ENCODE measurements around the gene TOP3A.
"Not testable (repeated sequence)": the region's sequence is repeated elsewhere in the genome, so short reads cannot be mapped to it uniquely, and the experiment has no call there.

Gene TOP3A, protein sequence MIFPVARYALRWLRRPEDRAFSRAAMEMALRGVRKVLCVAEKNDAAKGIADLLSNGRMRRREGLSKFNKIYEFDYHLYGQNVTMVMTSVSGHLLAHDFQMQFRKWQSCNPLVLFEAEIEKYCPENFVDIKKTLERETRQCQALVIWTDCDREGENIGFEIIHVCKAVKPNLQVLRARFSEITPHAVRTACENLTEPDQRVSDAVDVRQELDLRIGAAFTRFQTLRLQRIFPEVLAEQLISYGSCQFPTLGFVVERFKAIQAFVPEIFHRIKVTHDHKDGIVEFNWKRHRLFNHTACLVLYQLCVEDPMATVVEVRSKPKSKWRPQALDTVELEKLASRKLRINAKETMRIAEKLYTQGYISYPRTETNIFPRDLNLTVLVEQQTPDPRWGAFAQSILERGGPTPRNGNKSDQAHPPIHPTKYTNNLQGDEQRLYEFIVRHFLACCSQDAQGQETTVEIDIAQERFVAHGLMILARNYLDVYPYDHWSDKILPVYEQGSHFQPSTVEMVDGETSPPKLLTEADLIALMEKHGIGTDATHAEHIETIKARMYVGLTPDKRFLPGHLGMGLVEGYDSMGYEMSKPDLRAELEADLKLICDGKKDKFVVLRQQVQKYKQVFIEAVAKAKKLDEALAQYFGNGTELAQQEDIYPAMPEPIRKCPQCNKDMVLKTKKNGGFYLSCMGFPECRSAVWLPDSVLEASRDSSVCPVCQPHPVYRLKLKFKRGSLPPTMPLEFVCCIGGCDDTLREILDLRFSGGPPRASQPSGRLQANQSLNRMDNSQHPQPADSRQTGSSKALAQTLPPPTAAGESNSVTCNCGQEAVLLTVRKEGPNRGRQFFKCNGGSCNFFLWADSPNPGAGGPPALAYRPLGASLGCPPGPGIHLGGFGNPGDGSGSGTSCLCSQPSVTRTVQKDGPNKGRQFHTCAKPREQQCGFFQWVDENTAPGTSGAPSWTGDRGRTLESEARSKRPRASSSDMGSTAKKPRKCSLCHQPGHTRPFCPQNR

DNA sequence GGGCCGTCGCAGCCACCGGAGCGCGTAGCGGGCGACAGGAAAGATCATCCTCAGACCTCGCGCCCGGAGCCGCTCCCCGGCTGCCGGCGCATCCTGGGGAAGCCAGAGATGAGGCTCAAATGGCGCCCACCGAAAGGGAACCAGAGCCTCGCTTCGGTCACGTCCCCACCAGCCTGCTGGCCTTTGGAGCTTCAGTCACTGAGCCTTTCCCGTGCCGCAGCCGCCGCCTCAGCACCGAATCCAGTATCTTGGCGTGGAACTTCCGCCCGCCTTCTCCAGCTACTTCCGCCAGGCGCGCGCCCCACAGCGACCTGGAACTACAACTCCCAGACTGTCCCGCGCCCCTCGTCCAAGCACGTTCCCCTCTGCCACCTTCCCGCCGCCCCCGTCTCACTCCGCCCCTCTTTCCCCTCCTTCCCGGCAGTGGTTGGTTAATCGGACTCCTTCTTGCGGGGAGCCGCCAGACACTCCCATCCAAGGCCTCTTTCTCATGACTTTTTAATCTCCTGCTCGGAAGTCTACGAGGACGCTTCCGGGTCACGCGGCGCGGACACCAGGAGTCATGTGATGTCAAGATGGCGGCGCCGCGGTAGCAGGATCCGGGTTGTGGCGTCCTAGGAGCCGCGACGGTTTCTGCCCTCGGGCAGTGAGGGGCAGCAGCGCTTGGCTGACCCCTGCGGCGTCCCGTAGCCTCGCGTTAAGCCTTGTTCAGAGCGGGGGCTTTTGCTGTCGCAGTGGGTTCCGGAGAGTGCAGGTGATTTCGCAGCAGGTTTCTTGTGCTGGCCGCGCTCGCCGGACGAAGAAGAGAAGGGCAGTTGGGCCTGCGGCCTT is at the start of gene TOP3A, which contains the start of gene SMCR8:
Gene TOP3A, minus strand, starts transcription at position 264 of the 831 bp plus-strand sequence. Its CDS starts 216 bp downstream, at position 48.
Gene SMCR8, plus strand, starts transcription at position 563 of the 831 bp plus-strand sequence. CDS start 497 bp downstream, outside the sequence.
- peak; percentile 91 to 97 for DNase-seq (ENCODE audit: extremely low read depth in 1 of 2, low read depth in 1 of 2)

- DNase-seq (ENCODE audit: extremely low read depth in 1 of 2, low read depth in 1 of 2), result no peak
Observed at GRCh38 chr17:18364166-18364565, 49.4 kb upstream of the TOP3A start.

- peak; percentile 88 to 89 for DNase-seq (ENCODE audit: extremely low read depth in 1 of 2, low read depth in 1 of 2)
Observed at GRCh38 chr17:18363101-18364049, 48.6 kb upstream of the TOP3A start, which contains the start of gene SHMT1. TSS of gene SHMT1 (minus strand) at chr17:18363550. CDS start at chr17:18355981, 7,569 bp downstream.

- DNase-seq (ENCODE audit: extremely low read depth in 1 of 2, low read depth in 1 of 2), result no peak
Observed at GRCh38 chr17:18362698-18363100, 47.9 kb upstream of the TOP3A start.

GRCh38 chr17:18361837-18362697 is 47.3 kb upstream of the TOP3A start:
- DNase-seq (ENCODE audit: extremely low read depth in 1 of 2, low read depth in 1 of 2), result no peak

DNA sequence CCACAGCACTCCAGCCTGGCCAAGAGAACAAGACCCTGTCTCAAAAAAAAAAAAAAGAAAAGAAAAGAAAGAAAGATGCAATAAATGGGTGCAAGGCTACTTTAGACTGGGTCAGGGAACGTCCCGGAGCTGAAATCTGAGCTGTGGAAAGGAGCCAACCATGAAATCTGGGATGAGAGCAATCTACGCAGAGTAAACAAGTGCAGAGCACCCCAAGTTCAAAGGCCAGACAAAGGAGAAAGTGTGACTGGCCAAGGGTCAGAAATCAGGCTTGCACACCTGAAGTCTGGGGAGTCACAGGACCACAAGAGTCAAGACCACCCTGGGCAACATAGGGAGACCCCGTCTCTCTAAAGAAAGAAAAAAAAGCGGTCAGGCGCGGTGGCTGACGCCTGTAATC is 45.7 kb upstream of the TOP3A start:
- no peak for DNase-seq (ENCODE audit: extremely low read depth in 1 of 2, low read depth in 1 of 2)

- no peak for DNase-seq (ENCODE audit: extremely low read depth in 1 of 2, low read depth in 1 of 2)
Observed at GRCh38 chr17:18356624-18357023, 41.8 kb upstream of the TOP3A start.

GRCh38 chr17:18353541-18353940 is 38.7 kb upstream of the TOP3A start:
- DNase-seq (ENCODE audit: extremely low read depth in 1 of 2, low read depth in 1 of 2), result no peak

DNA sequence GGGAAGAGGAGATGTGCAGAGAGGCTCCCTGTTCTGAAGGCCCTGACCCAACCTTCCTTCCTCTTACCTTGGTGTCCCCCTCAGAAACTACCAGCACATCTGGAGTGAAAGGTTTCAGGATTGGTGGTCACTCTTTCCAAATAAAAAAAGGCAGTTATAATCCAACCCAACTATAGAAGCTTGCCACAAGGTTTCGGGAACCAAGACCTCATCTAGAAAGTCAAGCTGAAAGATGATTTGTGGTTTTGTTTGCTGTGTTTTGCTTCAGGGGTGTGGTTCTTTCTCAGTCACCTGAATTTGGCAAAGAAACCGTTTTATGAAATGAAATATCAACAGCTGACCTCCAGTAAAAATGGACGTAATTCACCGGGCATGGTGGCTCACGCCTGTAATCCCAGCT is 29.2 kb upstream of the TOP3A start:
- DNase-seq (ENCODE audit: extremely low read depth in 1 of 2, low read depth in 1 of 2), result no peak

DNA sequence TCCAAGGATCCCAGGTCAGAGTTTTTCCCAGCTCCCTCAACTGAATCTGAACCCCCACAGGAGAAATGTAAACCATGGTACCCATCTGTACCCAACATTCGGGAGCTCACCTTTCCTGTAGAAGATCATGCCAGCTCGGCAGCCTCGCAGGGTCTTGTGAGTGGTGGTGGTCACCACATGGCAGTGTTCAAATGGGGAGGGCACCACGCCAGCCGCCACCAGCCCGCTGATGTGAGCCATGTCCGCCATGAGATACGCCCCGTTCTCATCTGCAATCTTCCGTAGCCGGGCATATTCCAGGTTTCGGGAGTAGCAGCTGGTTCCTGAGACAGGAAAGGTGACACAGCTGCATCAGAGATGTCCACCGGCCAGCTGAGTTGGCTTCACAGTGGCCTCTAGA is 25.1 kb upstream of the TOP3A start:
- DNase-seq (ENCODE audit: extremely low read depth in 1 of 2, low read depth in 1 of 2), result no peak

GRCh38 chr17:18338158-18338557 is 23.4 kb upstream of the TOP3A start:
- DNase-seq (ENCODE audit: extremely low read depth in 1 of 2, low read depth in 1 of 2), result not testable (repeated sequence)

DNA sequence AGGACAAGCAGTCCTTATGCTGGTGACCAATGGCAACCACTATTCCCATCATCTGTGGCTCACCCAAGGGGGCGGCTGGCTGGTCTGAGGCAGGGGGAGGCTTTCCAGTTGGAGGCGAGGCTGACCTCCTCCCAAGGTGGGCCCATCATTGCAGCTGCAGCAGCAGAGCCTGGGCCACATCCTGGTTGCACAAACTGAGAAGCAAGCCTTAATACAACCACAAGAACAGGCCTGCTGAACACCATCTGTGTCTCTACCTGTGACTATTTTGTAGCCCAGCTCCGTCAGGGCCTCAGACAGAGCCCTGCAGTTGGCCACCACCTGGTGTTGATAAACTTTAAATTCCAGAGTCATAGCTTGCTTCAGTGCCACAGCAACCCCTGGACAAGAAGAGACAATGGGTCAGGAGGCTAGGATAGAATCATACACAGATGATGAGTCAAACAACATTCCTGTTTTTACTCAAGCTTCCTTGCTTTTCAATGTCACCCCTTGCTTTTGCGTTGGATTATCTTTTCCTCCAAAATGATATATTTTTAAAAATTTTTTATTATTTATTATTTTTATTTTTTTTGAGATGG is 18.2 kb upstream of the TOP3A start:
- no peak for DNase-seq (ENCODE audit: extremely low read depth in 1 of 2, low read depth in 1 of 2)

DNA sequence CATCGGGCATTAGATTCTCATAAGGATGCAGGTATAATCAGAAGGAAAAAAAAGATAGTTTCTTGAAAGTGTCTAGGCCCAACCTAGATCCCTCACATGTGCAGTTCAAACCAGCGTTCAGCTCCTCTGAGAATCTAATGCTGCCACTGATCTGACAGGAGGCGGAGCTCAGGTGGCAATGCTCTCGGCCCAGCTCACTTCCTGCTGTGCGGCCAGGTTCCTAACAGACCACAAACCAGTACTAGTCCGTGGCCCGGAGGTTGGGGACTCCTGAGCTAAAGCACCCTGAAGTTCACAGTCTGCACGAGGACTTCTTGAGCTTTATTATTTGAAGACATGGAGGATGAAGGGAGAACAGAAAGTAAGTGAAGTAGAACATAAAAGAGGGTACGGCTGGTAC is 17.1 kb upstream of the TOP3A start:
- no peak for DNase-seq (ENCODE audit: extremely low read depth in 1 of 2, low read depth in 1 of 2)

DNA sequence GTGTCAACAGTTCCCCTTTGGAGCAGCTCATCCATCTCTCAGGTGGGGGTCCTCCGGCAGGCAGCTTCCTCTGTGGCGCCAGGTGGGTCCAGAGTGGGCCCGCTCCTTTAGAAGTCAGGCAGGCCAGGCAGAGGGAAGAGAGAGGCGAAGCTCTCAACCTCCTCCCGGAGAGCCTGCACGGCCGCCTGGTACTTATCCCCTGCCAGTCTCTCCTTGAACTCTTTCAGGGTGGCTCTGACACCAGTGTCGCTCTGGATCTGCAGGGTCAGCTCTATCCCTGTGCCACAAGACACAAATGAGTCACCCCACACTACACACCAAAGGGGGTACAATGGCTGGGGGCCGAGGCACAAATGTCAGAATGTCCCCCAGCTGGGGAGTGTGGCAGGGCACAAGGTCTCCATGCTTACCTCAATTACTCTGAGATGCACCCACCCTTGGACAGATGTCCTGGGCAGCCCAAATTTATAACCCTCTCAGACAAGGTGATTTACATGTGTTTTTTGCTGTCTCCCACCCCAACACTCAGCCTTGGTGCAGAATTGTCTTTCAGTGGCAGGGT is 13.9 kb upstream of the TOP3A start:
- DNase-seq (ENCODE audit: extremely low read depth in 1 of 2, low read depth in 1 of 2), result no peak

- no peak for DNase-seq (ENCODE audit: extremely low read depth in 1 of 2, low read depth in 1 of 2)
Observed at GRCh38 chr17:18327556-18327955, 12.8 kb upstream of the TOP3A start.

DNA sequence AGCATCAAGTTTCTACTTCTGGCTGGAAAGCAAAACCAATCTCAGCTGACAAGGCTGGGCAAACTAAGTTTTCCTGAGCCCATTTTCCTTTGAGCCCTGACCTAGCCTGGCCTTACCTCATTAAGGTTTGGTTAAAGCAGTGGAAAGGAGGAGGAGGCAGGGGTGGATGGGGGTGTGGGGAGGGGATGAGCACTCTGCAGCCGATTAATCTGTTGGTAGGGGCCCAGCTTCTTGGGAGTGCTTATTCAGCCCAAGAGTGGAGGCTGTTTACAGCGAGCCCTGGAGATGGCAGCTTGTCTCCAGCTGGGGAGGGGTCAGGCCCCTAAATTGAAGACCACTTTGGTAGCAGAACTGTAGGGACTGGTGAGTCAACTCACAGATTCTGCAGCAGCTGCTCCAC is 12.3 kb upstream of the TOP3A start:
- no peak for DNase-seq (ENCODE audit: extremely low read depth in 1 of 2, low read depth in 1 of 2)

DNA sequence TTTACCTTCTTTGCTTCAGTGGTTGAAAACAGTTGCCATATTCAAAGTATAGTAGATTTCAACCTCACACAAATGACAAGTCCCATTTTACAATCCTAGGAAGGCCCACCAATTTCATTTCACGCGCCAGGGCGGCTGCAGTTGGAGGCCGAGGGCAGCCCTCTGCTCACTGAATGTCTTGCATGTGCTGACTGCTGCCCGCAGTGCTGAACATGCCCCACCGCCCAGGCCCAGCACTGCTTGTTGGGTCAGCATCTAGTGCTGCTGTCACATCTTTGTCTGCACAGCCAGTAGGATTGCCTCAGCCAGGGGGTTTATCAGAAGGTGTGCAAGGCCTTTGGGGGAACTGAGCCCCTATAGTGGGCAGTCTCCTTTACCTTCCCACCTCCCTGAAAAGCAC is 11.8 kb upstream of the TOP3A start:
- no peak for DNase-seq (ENCODE audit: extremely low read depth in 1 of 2, low read depth in 1 of 2)

DNA sequence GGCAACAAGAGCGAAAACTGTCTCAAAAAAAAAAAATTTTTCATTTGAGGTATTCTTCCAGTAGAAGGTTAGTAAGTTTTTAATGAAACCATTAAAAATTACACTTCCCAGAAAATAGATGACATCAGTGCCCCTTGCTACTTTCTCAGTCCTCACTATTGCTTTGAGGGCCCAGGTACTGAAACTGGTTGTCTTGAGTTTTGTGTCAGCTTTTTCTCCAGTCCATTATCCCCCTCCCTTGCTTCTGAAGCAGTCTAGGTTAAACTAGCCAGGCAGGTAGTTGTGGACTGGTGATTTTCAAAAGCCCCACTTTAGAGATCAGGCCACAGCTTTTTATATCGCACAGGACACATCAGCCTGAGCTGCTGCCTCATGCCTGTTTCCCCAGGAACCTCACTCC is 11.2 kb upstream of the TOP3A start:
- DNase-seq (ENCODE audit: extremely low read depth in 1 of 2, low read depth in 1 of 2), result no peak

All from stimulated activated CD8-positive, alpha-beta memory T cell treated with anti-CD3 and anti-CD28 coated beads, Interleukin-7, amount 100 ng/mL, for 48 hours (primary cell).